T-cell (primary cell): ENCODE data around the gene UBE2L5. TPM values are rescaled to one million over a fixed set of nuclear protein-coding genes. Genes with fewer than 3 reads are reported as not detected.
"Not testable (repeated sequence)": the region's sequence is repeated elsewhere in the genome, so short reads cannot be mapped to it uniquely, and the experiment has no call there.

Experiments used
- ATAC-seq, 4 experiments: fragments of 200-7000 bp in 3 of 4; fragments of 150-1000 bp in 1 of 4; cut with Tn5 transposase; replicated peaks in 1 of 4; 1 replicate in 3 of 4; 2 replicates in 1 of 4; pipeline ENCODE4 v1.10.0; 2021; ENCODE audit warnings: moderate library complexity in 3 of 4, mild to moderate bottlenecking in 2 of 4, moderate number of reproducible peaks in 1 of 4
- CTCF ChIA-PET, 2 donors: fragments of 300-600 bp; sonication (Branson Sonifier 250); formaldehyde crosslinking; loops; one replicate each; lab custom pipeline; 2022; ENCODE audit warnings: antibody characterized with exemption in 2 of 2; lab: Charles Lee
- POLR2A ChIA-PET, 2 donors: fragments of 300-600 bp; sonication (Branson Sonifier 250); formaldehyde crosslinking; loops; one replicate each; lab custom pipeline; 2022; ENCODE audit warnings: antibody characterized with exemption in 2 of 2; lab: Charles Lee
- DNase-seq, 35 experiments: peaks; one replicate each; pipeline versions ENCODE4 v3.0.0 to v3.0.0-alpha.2; 2013 to 2023
- H3K27ac ChIP-seq: one replicate; pipeline ENCODE4 v1.5.1; 2013; ENCODE audit warnings: low read length
- H3K27me3 ChIP-seq, 2 experiments: replicated peaks in 1 of 2; 1 replicate in 1 of 2; 2 replicates in 1 of 2; pipeline versions ENCODE4 v1.6.1 to v1.7.0; 2013; ENCODE audit warnings: low read length in 1 of 2, mixed read lengths in 1 of 2; ENCODE audit not compliant: control insufficient read depth in 2 of 2, insufficient read depth in 2 of 2; ENCODE audit errors: extremely low read depth in 1 of 2
- H3K36me3 ChIP-seq, 2 donors: 1 replicate in 1 of 2; 2 replicates in 1 of 2; pipeline versions ENCODE4 v1.6.1 to v1.7.0; 2013; ENCODE audit warnings: low read length in 1 of 2; ENCODE audit not compliant: control insufficient read depth in 2 of 2, insufficient read depth in 1 of 2; ENCODE audit errors: extremely low read depth in 1 of 2
- H3K4me1 ChIP-seq, 2 experiments: 1 replicate in 1 of 2; 2 replicates in 1 of 2; pipeline versions ENCODE4 v1.6.1 to v1.7.0; 2013; ENCODE audit warnings: low read length in 2 of 2, mixed read lengths in 1 of 2; ENCODE audit not compliant: insufficient read depth in 2 of 2, control insufficient read depth in 1 of 2; ENCODE audit errors: extremely low read depth in 1 of 2
- H3K4me3 ChIP-seq, 2 donors: 1 replicate in 1 of 2; 2 replicates in 1 of 2; pipeline versions ENCODE4 v1.5.1 to v1.7.0; 2013; ENCODE audit warnings: mild to moderate bottlenecking in 2 of 2, low read length in 1 of 2, moderate library complexity in 1 of 2; ENCODE audit not compliant: control insufficient read depth in 1 of 2; ENCODE audit errors: extremely low read depth in 1 of 2
- H3K9me3 ChIP-seq: 2 replicates; pipeline ENCODE4 v1.7.0; 2013
- H3K27ac Mint-ChIP-seq, 2 donors: one replicate each; pipeline ENCODE4 v1.8.0; 2020 to 2021; ENCODE audit warnings: mild to moderate bottlenecking in 2 of 2, mixed read lengths in 2 of 2
- H3K27me3 Mint-ChIP-seq, 2 donors: one replicate each; pipeline ENCODE4 v1.8.0; 2021 to 2022; ENCODE audit warnings: mixed read lengths in 2 of 2
- H3K36me3 Mint-ChIP-seq: one replicate; pipeline ENCODE4 v1.8.0; 2021; ENCODE audit warnings: mixed read lengths
- H3K4me1 Mint-ChIP-seq, 3 donors: one replicate each; pipeline ENCODE4 v1.8.0; 2020 to 2022; ENCODE audit warnings: mixed read lengths in 3 of 3, mild to moderate bottlenecking in 1 of 3
- H3K4me3 Mint-ChIP-seq, 3 donors: one replicate each; pipeline ENCODE4 v1.8.0; 2020 to 2022; ENCODE audit warnings: mild to moderate bottlenecking in 3 of 3, mixed read lengths in 3 of 3, moderate library complexity in 3 of 3
- H3K9me3 Mint-ChIP-seq, 3 donors: one replicate each; pipeline ENCODE4 v1.8.0; 2020 to 2022; ENCODE audit warnings: mixed read lengths in 3 of 3
- WGBS: methylation state at CpG from one replicate; pipeline ENCODE4 v1.1.5; 2013; ENCODE audit warnings: missing lambda C conversion rate; ENCODE audit not compliant: insufficient coverage; 5-methylcytosine and 5-hydroxymethylcytosine counted together
- total RNA-seq, 35 experiments: library from RNA in 6 of 35; stranded (reverse) in 6 of 35; fragments of 120-200 nt in 1 of 35; gene quantifications; one replicate each; pipeline versions ENCODE4 v1.2.1 to v1.2.4 and lab custom pipeline; 2013 to 2026

The UBE2L5 gene
- total RNA-seq, 5 donors from 2014 or later (not counting 1 experiment from before 2014, with no cell fraction given), result 0.33 TPM; not detected in 4

- POLR2A ChIA-PET, ATAC-seq, H3K4me3 ChIP-seq, H3K9me3 Mint-ChIP-seq, H3K27me3 ChIP-seq, H3K9me3 ChIP-seq, H3K27me3 Mint-ChIP-seq: not testable (repeated sequence)
- no CpG with 5 or more reads among the region's 3 CpGs for WGBS
- Mint-ChIP-seq H3K4me1 (peaks cover 43 to 57% (median 52%) of the 10 kb centered on the region in 3 donors), H3K27ac (peak overlapping the region; percentile 86 to 92), H3K36me3 (peaks cover 27% of the 10 kb centered on the region), H3K4me3 (peak overlapping the region; percentile 21 to 93 (median 89))
- H3K27ac ChIP-seq, result peak overlapping the region; percentile 88
- peaks cover 13 to 22% of the 10 kb centered on the region in 2 experiments for H3K4me1 ChIP-seq
- CTCF ChIA-PET, result interaction anchor here (0.6 to 2.6 kb wide), 10 partner anchors 21 to 329 kb away, joined by 3 to 12 read pairs (median 4); no protein-coding TSS in a partner anchor
- DNase-seq, result peak in 3 of 35 experiments; percentile 13 to 75 (median 23)
- peaks cover 0 to 29% of the 10 kb centered on the region in 2 donors for H3K36me3 ChIP-seq
These were observed 39.2 kb downstream of the UBE2L5 start for GRCh38 chr13:30461279-30462066.

DNA sequence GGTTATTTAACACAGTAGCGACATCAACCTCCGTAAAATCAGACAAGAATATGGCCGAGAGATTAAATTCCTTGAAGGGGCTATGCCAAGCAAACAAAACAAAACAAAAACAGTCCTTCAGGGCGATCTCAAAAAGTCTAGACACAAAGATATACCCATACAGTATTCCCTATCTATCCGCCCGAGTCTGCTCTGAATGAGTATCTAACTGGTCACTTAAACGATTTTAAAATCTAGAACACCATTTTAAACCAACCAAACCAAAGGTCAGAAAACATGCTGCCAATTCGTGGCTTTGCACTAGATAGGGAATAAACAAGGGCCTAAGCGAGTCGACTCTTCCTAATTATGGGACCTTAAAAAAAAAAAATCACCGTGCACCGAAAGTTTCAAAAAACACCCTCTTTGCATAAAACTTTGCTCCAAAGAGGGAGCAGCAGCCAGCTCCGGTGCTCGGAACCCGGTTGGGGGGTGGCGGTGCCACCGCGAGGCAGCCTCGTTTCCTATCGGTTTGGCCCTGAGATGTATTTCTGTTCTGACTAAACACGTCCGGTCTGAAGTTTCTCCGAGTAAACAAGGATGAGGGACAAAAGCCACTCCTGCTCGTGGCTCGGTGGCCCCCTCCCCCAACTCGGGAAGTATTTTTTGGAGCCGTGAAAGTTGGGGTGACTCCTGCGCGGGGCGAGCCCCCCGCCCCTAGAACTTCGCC, 41.6 kb downstream of the UBE2L5 start:
- H3K27ac ChIP-seq, result peak overlapping the region; percentile 88
- ChIA-PET CTCF (no interaction called here), POLR2A (interaction anchor here (0.6 to 0.7 kb wide), 2 partner anchors 109 to 318 kb away, joined by 3 to 10 read pairs; no protein-coding TSS in a partner anchor)
- H3K9me3 Mint-ChIP-seq, result no peaks in the 10 kb centered on the region
- peaks cover 14 to 22% of the 10 kb centered on the region in 2 experiments for H3K4me1 ChIP-seq
- no peaks in the 10 kb centered on the region for H3K27me3 ChIP-seq
- peak; percentile 8 to 45 (median 33) for ATAC-seq
- peaks cover 24% of the 10 kb centered on the region for H3K36me3 Mint-ChIP-seq
- H3K4me3 Mint-ChIP-seq, result peak overlapping the region; percentile 89 to 93 (median 92)
- peaks cover 0 to 2% of the 10 kb centered on the region in 2 donors for H3K27me3 Mint-ChIP-seq
- peak overlapping the region; percentile 96 to 98 for H3K27ac Mint-ChIP-seq
- WGBS, result 0% methylated on average over 22 of the region's 32 CpGs
- H3K36me3 ChIP-seq, result peaks cover 0 to 24% of the 10 kb centered on the region in 2 donors
- no peaks in the 10 kb centered on the region for H3K9me3 ChIP-seq
- H3K4me3 ChIP-seq, result peak overlapping the region; percentile 70 to 73
- peaks cover 35 to 51% (median 38%) of the 10 kb centered on the region in 3 donors for H3K4me1 Mint-ChIP-seq
- peak in 33 of 35 experiments; percentile 22 to 78 (median 57) for DNase-seq

DNA sequence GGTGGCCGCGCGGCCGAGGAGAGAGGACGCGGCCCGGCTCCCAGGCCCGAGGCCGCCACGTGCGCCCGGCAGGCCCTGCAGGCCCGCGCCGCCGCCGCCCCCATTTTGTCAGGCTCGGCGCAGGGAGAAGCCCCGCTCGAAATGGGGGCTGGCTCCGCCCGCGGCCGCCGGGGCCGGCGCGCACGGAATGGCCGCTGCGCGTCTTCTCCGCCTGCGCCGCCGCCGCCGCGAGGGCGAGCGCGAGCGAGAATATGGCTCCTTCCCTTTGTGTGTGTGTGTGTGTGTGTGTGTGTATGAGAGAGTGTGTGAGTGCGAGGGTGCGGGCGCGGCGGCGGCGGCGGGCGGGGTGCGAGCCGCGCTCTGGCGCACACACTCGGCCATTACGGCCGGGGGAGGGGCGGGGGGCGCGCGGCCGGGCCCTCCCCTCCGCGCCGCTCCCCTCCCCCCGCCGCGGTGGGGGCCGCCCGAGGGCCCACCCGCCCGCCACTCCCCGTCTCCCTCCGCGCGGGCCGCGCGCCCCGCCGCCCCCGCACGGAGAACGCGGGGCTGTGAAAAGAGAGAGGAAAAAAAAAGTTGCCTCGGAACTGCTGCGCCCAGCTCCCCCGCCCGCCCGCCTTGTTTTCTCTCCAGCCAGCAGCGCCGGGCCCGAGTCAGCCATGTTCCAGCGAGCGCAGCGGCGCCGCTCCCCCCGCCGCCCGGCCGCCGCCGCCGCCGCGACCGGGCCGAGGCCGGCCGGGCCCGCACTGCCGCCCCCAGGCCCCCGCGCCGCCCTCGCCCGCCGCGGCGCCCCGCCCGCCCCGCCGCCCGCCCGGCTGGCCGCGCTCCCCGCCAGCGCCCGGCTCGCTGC, 42.4 kb downstream of the UBE2L5 start:
- Histone ChIP-seq H3K27ac (peak overlapping the region; percentile 88), H3K4me3 (peak overlapping the region; percentile 70 to 73), H3K36me3 (peaks cover 0 to 18% of the 10 kb centered on the region in 2 donors), H3K27me3 (no peaks in the 10 kb centered on the region), H3K4me1 (peaks cover 14 to 22% of the 10 kb centered on the region in 2 experiments), H3K9me3 (no peaks in the 10 kb centered on the region)
- peak overlapping the region; percentile 96 to 98 for H3K27ac Mint-ChIP-seq
- under 1% methylated on average over 111 of the region's 136 CpGs for WGBS
- peak overlapping the region; percentile 89 to 93 (median 92) for H3K4me3 Mint-ChIP-seq
- H3K9me3 Mint-ChIP-seq, result no peaks in the 10 kb centered on the region
- peaks cover 18% of the 10 kb centered on the region for H3K36me3 Mint-ChIP-seq
- peak; percentile 68 to 88 (median 77) for DNase-seq
- H3K4me1 Mint-ChIP-seq, result peaks cover 27 to 43% (median 30%) of the 10 kb centered on the region in 3 donors
- peaks cover 0 to 2% of the 10 kb centered on the region in 2 donors for H3K27me3 Mint-ChIP-seq
- peak; percentile 51 to 56 (median 54) for ATAC-seq
- ChIA-PET POLR2A (interaction anchor here in 1 of 2 donors (0.6 to 0.7 kb wide), 2 partner anchors 44 to 314 kb away, joined by 3 to 5 read pairs; no protein-coding TSS in a partner anchor), CTCF (no interaction called here)

DNA sequence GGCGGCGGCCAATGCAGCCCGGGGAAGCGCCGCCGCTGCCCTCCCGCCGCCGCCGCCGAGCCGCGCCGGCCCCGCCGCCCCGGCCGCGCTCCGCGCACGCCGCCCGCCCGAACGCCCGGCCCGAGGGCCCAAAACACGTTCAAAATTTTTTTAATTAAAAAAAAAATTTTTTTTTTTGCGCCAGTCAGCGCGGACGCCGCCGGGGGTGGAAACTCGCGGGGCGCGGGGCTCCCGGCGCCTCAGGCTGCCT, 43.0 kb downstream of the UBE2L5 start:
- CTCF ChIA-PET, result no interaction called here
- DNase-seq (no peak), ATAC-seq (no peak)
- Mint-ChIP-seq H3K4me3 (peak overlapping the region in 1 of 3 donors; percentile 89), H3K36me3 (peaks cover 18% of the 10 kb centered on the region), H3K9me3 (no peaks in the 10 kb centered on the region), H3K4me1 (peaks cover 27 to 41% (median 30%) of the 10 kb centered on the region in 3 donors), H3K27me3 (peaks cover 0 to 2% of the 10 kb centered on the region in 2 donors), H3K27ac (no peak overlapping the region)
- Histone ChIP-seq H3K4me3 (peak overlapping the region; percentile 55 to 68), H3K27ac (peak overlapping the region; percentile 67), H3K36me3 (peaks cover 0 to 18% of the 10 kb centered on the region in 2 donors), H3K27me3 (no peaks in the 10 kb centered on the region), H3K4me1 (peaks cover 14 to 22% of the 10 kb centered on the region in 2 experiments), H3K9me3 (no peaks in the 10 kb centered on the region)
- POLR2A ChIA-PET, result interaction anchor here (0.6 to 0.8 kb wide), 5 partner anchors 45 to 314 kb away, joined by 3 to 5 read pairs (median 3); no protein-coding TSS in a partner anchor
- WGBS, result under 1% methylated on average over 41 of the region's 41 CpGs

- DNase-seq, result peak; percentile 87 to 99 (median 97)
- WGBS, result 0% methylated on average over 55 of the region's 57 CpGs
- Mint-ChIP-seq H3K36me3 (peaks cover 18% of the 10 kb centered on the region), H3K27ac (peak within 1 kb of the TSS; percentile 97 to 99), H3K27me3 (peaks cover 0 to 2% of the 10 kb centered on the region in 2 donors), H3K9me3 (no peaks in the 10 kb centered on the region), H3K4me1 (peaks cover 27 to 41% (median 30%) of the 10 kb centered on the region in 3 donors), H3K4me3 (peak within 1 kb of the TSS; percentile 88 to 95 (median 89))
- ATAC-seq, result peak; percentile 83 to 89 (median 86)
- Histone ChIP-seq H3K9me3 (no peaks in the 10 kb centered on the region), H3K27ac (peak within 1 kb of the TSS; percentile 67), H3K27me3 (no peaks in the 10 kb centered on the region), H3K4me1 (peaks cover 14 to 22% of the 10 kb centered on the region in 2 experiments), H3K4me3 (peak within 1 kb of the TSS; percentile 55 to 68), H3K36me3 (peaks cover 0 to 18% of the 10 kb centered on the region in 2 donors)
- ChIA-PET POLR2A (interaction anchor here (0.7 to 0.8 kb wide), 3 partner anchors 151 to 218 kb away, joined by 3 to 5 read pairs (median 3); no protein-coding TSS in a partner anchor), CTCF (interaction anchor here in 1 of 2 donors (0.7 to 1.0 kb wide), 2 partner anchors 64 to 336 kb away, joined by 3 to 7 read pairs; no protein-coding TSS in a partner anchor)
These were observed 43.5 kb downstream of the UBE2L5 start, which contains the start of gene HMGB1 for GRCh38 chr13:30465593-30466357. TSS of gene HMGB1 (minus strand) at chr13:30465936. CDS start at chr13:30463680, 2,256 bp downstream.
